NB4 (cell line): ENCODE measurements around the gene TRAF4.
A peak's percentile ranks its signal among the peaks of the same experiment; 100 is the strongest.

ENCODE experiments used
- DNase-seq: peaks from one replicate; pipeline ENCODE4 v3.0.0; 2010; ENCODE audit warnings: low read depth
- H3K4me3 ChIP-seq: one replicate; pipeline ENCODE4 v1.5.1; 2011; ENCODE audit warnings: mild to moderate bottlenecking, low read depth, low read length, moderate library complexity
- CTCF ChIP-seq: IDR thresholded peaks from one replicate; pipeline ENCODE4 v1.5.1; 2012; ENCODE audit warnings: low read depth, low read length
- MAX ChIP-seq: IDR thresholded peaks from 2 replicates; pipeline ENCODE4 v1.6.1; 2011; ENCODE audit warnings: low read depth, low read length
- MYC ChIP-seq: IDR thresholded peaks from 2 replicates; pipeline ENCODE4 v1.6.1; 2011; ENCODE audit warnings: low read depth, low read length
- POLR2A ChIP-seq: IDR thresholded peaks from 2 replicates; pipeline ENCODE4 v1.6.1; 2011; ENCODE audit warnings: mild to moderate bottlenecking; ENCODE audit not compliant: insufficient read length; ENCODE audit errors: extremely low read depth

The TRAF4 gene

GRCh38 chr17:28741358-28742349 is 2.2 kb upstream of the TRAF4 start:
- TF ChIP-seq MAX (peak; percentile 63), CTCF (no peak), MYC (peak; percentile 88), POLR2A (no peak)
- DNase-seq = peak; percentile 97
- H3K4me3 ChIP-seq = no peak overlapping the region

- H3K4me3 ChIP-seq = peak overlapping the region; percentile 88
- peak; percentile 58 for DNase-seq
- no peak for TF ChIP-seq MYC
- no peak for TF ChIP-seq MAX
Observed at GRCh38 chr17:28744104-28744971, 527 bp downstream of the TRAF4 start.

GRCh38 chr17:28744972-28745785 is 1.4 kb downstream of the TRAF4 start:
- peak; percentile 74 for DNase-seq
- peak overlapping the region; percentile 88 for H3K4me3 ChIP-seq
- no peak for TF ChIP-seq POLR2A
- TF ChIP-seq MYC = no peak
- no peak for TF ChIP-seq CTCF
- TF ChIP-seq MAX = no peak

GRCh38 chr17:28745786-28746411 is 2.1 kb downstream of the TRAF4 start:
- TF ChIP-seq MAX = no peak
- peak overlapping the region; percentile 88 for H3K4me3 ChIP-seq
- no peak for DNase-seq

GRCh38 chr17:28746611-28747050 is 2.8 kb downstream of the TRAF4 start:
- no peak for TF ChIP-seq POLR2A
- TF ChIP-seq CTCF = no peak
- TF ChIP-seq MYC = no peak
- TF ChIP-seq MAX = no peak
- H3K4me3 ChIP-seq = no peak overlapping the region
- no peak for DNase-seq
